ENCODE data around the gene FYN. TPM values are rescaled to one million over a fixed set of nuclear protein-coding genes. Genes with fewer than 3 reads are reported as not detected.

Gene FYN
- total RNA-seq, 4 donors from 2014 or later: 108 to 281 (median 186) TPM

GRCh38 chr6:111810294-111811131 lies 62.7 kb downstream of the FYN start:
- no peak for DNase-seq (ENCODE audit: low spot score)
- no peak for TF ChIP-seq CTCF (IDR thresholded peaks at IDR 0.05)
- ATAC-seq (ENCODE audit: low FRiP score): no peak

- DNase-seq (ENCODE audit: low spot score): no peak
- TF ChIP-seq CTCF (IDR thresholded peaks at IDR 0.05): no peak
- ATAC-seq (ENCODE audit: low FRiP score): no peak
These were observed 63.5 kb downstream of the FYN start for GRCh38 chr6:111809766-111810165.

DNA sequence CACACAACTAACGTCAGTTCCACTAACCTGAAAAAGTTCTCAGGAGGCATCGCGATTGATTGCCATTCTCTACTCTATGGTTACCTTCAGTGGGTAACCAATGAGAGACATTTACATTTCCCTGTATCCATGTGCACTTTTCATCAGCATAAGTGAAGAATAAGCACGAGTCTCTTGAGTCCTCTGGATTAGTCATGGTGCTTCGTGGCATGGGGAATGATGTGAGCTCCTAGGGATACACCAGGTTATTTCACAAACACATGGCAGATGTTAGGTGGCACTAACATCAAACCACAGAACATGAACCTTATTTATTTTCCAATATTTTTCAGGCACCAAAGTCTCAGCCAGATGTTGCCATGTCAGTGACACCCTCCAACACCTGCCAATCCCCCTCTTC lies 64.0 kb downstream of the FYN start:
- DNase-seq (ENCODE audit: low spot score) (no peak), ATAC-seq (ENCODE audit: low FRiP score) (no peak)
- TF ChIP-seq CTCF (IDR thresholded peaks at IDR 0.05): no peak

GRCh38 chr6:111808493-111808892 lies 64.8 kb downstream of the FYN start:
- no peak for TF ChIP-seq CTCF (IDR thresholded peaks at IDR 0.05)
- ATAC-seq (ENCODE audit: low FRiP score) (no peak), DNase-seq (ENCODE audit: low spot score) (no peak)

- TF ChIP-seq CTCF (IDR thresholded peaks at IDR 0.05): no peak
- ATAC-seq (ENCODE audit: low FRiP score) (peak; percentile 6), DNase-seq (ENCODE audit: low spot score) (no peak)
These were observed 66.4 kb downstream of the FYN start for GRCh38 chr6:111806561-111807497.

GRCh38 chr6:111806165-111806547 lies 67.1 kb downstream of the FYN start:
- DNase-seq (ENCODE audit: low spot score): no peak
- ATAC-seq (ENCODE audit: low FRiP score): no peak
- TF ChIP-seq CTCF (IDR thresholded peaks at IDR 0.05): no peak
